ENCODE results near the gene ADD2.
"Not testable (repeated sequence)": the region's sequence is repeated elsewhere in the genome, so short reads cannot be mapped to it uniquely, and the experiment has no call there.

ADD2 gene

GRCh38 chr2:70751881-70752280 lies 16.1 kb downstream of the ADD2 start:
- TF ChIP-seq GATA1 (IDR thresholded peaks at IDR 0.05; ENCODE audit: low read depth, low read length) (no peak), POLR2A (IDR thresholded peaks at IDR 0.05; ENCODE audit: low read length) (no peak)
- peak; percentile 82 to 88 for DNase-seq

- no peak for DNase-seq
- TF ChIP-seq GATA1 (IDR thresholded peaks at IDR 0.05; ENCODE audit: low read depth, low read length) (no peak), POLR2A (IDR thresholded peaks at IDR 0.05; ENCODE audit: low read length) (no peak)
Measured at GRCh38 chr2:70750320-70750719, 17.7 kb downstream of the ADD2 start.

- TF ChIP-seq POLR2A (IDR thresholded peaks at IDR 0.05; ENCODE audit: low read length) (no peak), GATA1 (IDR thresholded peaks at IDR 0.05; ENCODE audit: low read depth, low read length) (no peak)
- DNase-seq: peak; percentile 14
Measured at GRCh38 chr2:70748002-70748784, 19.8 kb downstream of the ADD2 start.

- peak in 1 of 2 experiments; percentile 9 for DNase-seq
- no peak for TF ChIP-seq POLR2A (IDR thresholded peaks at IDR 0.05; ENCODE audit: low read length)
- no peak for TF ChIP-seq GATA1 (IDR thresholded peaks at IDR 0.05; ENCODE audit: low read depth, low read length)
Measured at GRCh38 chr2:70747284-70747683, 20.7 kb downstream of the ADD2 start.

GRCh38 chr2:70746094-70746974 lies 21.7 kb downstream of the ADD2 start:
- DNase-seq: no peak
- TF ChIP-seq POLR2A (IDR thresholded peaks at IDR 0.05; ENCODE audit: low read length) (no peak), GATA1 (IDR thresholded peaks at IDR 0.05; ENCODE audit: low read depth, low read length) (no peak)

GRCh38 chr2:70745276-70745825 lies 22.6 kb downstream of the ADD2 start:
- no peak for DNase-seq
- TF ChIP-seq POLR2A (IDR thresholded peaks at IDR 0.05; ENCODE audit: low read length) (no peak), GATA1 (IDR thresholded peaks at IDR 0.05; ENCODE audit: low read depth, low read length) (no peak)

GRCh38 chr2:70744397-70744796 lies 23.6 kb downstream of the ADD2 start:
- TF ChIP-seq POLR2A (IDR thresholded peaks at IDR 0.05; ENCODE audit: low read length): no peak
- TF ChIP-seq GATA1 (IDR thresholded peaks at IDR 0.05; ENCODE audit: low read depth, low read length): no peak
- DNase-seq: no peak

GRCh38 chr2:70743677-70744076 lies 24.3 kb downstream of the ADD2 start:
- no peak for TF ChIP-seq GATA1 (IDR thresholded peaks at IDR 0.05; ENCODE audit: low read depth, low read length)
- TF ChIP-seq POLR2A (IDR thresholded peaks at IDR 0.05; ENCODE audit: low read length): no peak
- DNase-seq: peak; percentile 8 to 16

- no peak for TF ChIP-seq GATA1 (IDR thresholded peaks at IDR 0.05; ENCODE audit: low read depth, low read length)
- TF ChIP-seq POLR2A (IDR thresholded peaks at IDR 0.05; ENCODE audit: low read length): no peak
- no peak for DNase-seq
Measured at GRCh38 chr2:70743068-70743467, 24.9 kb downstream of the ADD2 start.

- DNase-seq: not testable (repeated sequence)
Measured at GRCh38 chr2:70739492-70739891, 28.5 kb downstream of the ADD2 start.

GRCh38 chr2:70738159-70738558 lies 29.8 kb downstream of the ADD2 start:
- TF ChIP-seq POLR2A (IDR thresholded peaks at IDR 0.05; ENCODE audit: low read length) (no peak), GATA1 (IDR thresholded peaks at IDR 0.05; ENCODE audit: low read depth, low read length) (no peak)
- DNase-seq: no peak

- TF ChIP-seq GATA1 (IDR thresholded peaks at IDR 0.05; ENCODE audit: low read depth, low read length): no peak
- no peak for TF ChIP-seq POLR2A (IDR thresholded peaks at IDR 0.05; ENCODE audit: low read length)
- no peak for DNase-seq
Measured at GRCh38 chr2:70735071-70735470, 32.9 kb downstream of the ADD2 start.

GRCh38 chr2:70733646-70734180 lies 34.3 kb downstream of the ADD2 start:
- DNase-seq: no peak
- TF ChIP-seq POLR2A (IDR thresholded peaks at IDR 0.05; ENCODE audit: low read length): no peak
- no peak for TF ChIP-seq GATA1 (IDR thresholded peaks at IDR 0.05; ENCODE audit: low read depth, low read length)

Measured in erythroblast (primary cell).